GM23338 (cell line): ENCODE data around the gene NSG2.

Experiments
- CREB1 ChIP-seq: fragments of 250-450 bp; sonication (Bioruptor Pico); IDR thresholded peaks from 2 replicates; pipeline ENCODE4 v1.5.0; 2020; ENCODE audit warnings: low read depth, mild to moderate bottlenecking, moderate library complexity
- EZH2 ChIP-seq: fragments of 200-600 bp; sonication (generic); IDR thresholded peaks from one replicate; pipeline ENCODE4 v1.8.0; 2017; ENCODE audit warnings: antibody characterized with exemption, mild to moderate bottlenecking, low read depth; ENCODE audit not compliant: unreplicated experiment
- EZH2phosphoT487 ChIP-seq: fragments of 200-600 bp; sonication (generic); IDR thresholded peaks from one replicate; pipeline ENCODE4 v1.8.1; 2018; ENCODE audit warnings: antibody characterized with exemption; ENCODE audit not compliant: unreplicated experiment
- JUNB ChIP-seq: IDR thresholded peaks from one replicate; pipeline ENCODE4 v1.6.1; 2016; ENCODE audit warnings: antibody characterized with exemption; ENCODE audit not compliant: unreplicated experiment
- NANOG ChIP-seq: IDR thresholded peaks from 2 replicates; pipeline ENCODE4 v1.6.1; 2016; ENCODE audit warnings: antibody characterized with exemption, borderline replicate concordance
- POLR2AphosphoS5 ChIP-seq: IDR thresholded peaks from 2 replicates; pipeline ENCODE4 v1.6.1; 2016; ENCODE audit warnings: antibody characterized with exemption, low read depth
- STAT1 ChIP-seq: IDR thresholded peaks from one replicate; pipeline ENCODE4 v1.6.1; 2016; ENCODE audit warnings: antibody characterized with exemption; ENCODE audit not compliant: unreplicated experiment
- TF ChIP-seq, protein P1 (sequence below), 2 experiments: fragments of 200-600 bp in 1 of 2; sonication (generic) in 1 of 2; conservative IDR thresholded peaks; 2 replicates each; pipeline versions ENCODE4 v1.5.1 to v1.6.1; 2016 to 2017; ENCODE audit warnings: antibody characterized with exemption in 2 of 2, low read depth in 2 of 2, mild to moderate bottlenecking in 2 of 2, moderate library complexity in 1 of 2
- TF ChIP-seq, protein P2 (sequence below): IDR thresholded peaks from one replicate; pipeline ENCODE4 v1.6.1; 2018; ENCODE audit warnings: antibody characterized with exemption; ENCODE audit not compliant: unreplicated experiment
- TF ChIP-seq, protein P3 (sequence below): fragments of 250-450 bp; sonication (Bioruptor Pico); IDR thresholded peaks from 2 replicates; pipeline ENCODE4 v1.5.0; 2020; ENCODE audit warnings: mild to moderate bottlenecking, moderate library complexity

DNA sequence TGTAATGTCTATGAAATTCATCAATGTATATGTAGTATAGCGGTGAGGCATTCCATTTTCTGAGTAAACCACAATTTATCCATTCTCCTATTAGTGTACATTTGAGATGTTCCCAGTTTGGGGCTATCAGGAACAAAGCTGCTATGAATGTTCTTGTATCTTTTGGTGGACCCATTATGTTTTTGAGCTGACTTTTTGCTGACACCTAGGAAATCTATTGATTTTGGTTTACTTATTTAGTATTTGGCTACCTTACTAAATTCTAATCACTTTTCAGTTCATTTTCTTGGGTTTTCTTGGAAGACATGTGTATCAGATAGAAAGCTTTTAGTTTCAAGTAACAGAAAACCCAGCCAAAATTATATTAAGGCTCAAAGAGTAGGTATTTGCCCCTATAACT, 13.7 kb downstream of the NSG2 start:
- TF ChIP-seq, protein P1, sequence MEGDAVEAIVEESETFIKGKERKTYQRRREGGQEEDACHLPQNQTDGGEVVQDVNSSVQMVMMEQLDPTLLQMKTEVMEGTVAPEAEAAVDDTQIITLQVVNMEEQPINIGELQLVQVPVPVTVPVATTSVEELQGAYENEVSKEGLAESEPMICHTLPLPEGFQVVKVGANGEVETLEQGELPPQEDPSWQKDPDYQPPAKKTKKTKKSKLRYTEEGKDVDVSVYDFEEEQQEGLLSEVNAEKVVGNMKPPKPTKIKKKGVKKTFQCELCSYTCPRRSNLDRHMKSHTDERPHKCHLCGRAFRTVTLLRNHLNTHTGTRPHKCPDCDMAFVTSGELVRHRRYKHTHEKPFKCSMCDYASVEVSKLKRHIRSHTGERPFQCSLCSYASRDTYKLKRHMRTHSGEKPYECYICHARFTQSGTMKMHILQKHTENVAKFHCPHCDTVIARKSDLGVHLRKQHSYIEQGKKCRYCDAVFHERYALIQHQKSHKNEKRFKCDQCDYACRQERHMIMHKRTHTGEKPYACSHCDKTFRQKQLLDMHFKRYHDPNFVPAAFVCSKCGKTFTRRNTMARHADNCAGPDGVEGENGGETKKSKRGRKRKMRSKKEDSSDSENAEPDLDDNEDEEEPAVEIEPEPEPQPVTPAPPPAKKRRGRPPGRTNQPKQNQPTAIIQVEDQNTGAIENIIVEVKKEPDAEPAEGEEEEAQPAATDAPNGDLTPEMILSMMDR (conservative IDR thresholded peaks at IDR 0.05; ENCODE audit: low read depth in 2 of 2), result no peak
- TF ChIP-seq, protein P2, sequence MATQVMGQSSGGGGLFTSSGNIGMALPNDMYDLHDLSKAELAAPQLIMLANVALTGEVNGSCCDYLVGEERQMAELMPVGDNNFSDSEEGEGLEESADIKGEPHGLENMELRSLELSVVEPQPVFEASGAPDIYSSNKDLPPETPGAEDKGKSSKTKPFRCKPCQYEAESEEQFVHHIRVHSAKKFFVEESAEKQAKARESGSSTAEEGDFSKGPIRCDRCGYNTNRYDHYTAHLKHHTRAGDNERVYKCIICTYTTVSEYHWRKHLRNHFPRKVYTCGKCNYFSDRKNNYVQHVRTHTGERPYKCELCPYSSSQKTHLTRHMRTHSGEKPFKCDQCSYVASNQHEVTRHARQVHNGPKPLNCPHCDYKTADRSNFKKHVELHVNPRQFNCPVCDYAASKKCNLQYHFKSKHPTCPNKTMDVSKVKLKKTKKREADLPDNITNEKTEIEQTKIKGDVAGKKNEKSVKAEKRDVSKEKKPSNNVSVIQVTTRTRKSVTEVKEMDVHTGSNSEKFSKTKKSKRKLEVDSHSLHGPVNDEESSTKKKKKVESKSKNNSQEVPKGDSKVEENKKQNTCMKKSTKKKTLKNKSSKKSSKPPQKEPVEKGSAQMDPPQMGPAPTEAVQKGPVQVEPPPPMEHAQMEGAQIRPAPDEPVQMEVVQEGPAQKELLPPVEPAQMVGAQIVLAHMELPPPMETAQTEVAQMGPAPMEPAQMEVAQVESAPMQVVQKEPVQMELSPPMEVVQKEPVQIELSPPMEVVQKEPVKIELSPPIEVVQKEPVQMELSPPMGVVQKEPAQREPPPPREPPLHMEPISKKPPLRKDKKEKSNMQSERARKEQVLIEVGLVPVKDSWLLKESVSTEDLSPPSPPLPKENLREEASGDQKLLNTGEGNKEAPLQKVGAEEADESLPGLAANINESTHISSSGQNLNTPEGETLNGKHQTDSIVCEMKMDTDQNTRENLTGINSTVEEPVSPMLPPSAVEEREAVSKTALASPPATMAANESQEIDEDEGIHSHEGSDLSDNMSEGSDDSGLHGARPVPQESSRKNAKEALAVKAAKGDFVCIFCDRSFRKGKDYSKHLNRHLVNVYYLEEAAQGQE, result no peak
- TF ChIP-seq, protein P3, sequence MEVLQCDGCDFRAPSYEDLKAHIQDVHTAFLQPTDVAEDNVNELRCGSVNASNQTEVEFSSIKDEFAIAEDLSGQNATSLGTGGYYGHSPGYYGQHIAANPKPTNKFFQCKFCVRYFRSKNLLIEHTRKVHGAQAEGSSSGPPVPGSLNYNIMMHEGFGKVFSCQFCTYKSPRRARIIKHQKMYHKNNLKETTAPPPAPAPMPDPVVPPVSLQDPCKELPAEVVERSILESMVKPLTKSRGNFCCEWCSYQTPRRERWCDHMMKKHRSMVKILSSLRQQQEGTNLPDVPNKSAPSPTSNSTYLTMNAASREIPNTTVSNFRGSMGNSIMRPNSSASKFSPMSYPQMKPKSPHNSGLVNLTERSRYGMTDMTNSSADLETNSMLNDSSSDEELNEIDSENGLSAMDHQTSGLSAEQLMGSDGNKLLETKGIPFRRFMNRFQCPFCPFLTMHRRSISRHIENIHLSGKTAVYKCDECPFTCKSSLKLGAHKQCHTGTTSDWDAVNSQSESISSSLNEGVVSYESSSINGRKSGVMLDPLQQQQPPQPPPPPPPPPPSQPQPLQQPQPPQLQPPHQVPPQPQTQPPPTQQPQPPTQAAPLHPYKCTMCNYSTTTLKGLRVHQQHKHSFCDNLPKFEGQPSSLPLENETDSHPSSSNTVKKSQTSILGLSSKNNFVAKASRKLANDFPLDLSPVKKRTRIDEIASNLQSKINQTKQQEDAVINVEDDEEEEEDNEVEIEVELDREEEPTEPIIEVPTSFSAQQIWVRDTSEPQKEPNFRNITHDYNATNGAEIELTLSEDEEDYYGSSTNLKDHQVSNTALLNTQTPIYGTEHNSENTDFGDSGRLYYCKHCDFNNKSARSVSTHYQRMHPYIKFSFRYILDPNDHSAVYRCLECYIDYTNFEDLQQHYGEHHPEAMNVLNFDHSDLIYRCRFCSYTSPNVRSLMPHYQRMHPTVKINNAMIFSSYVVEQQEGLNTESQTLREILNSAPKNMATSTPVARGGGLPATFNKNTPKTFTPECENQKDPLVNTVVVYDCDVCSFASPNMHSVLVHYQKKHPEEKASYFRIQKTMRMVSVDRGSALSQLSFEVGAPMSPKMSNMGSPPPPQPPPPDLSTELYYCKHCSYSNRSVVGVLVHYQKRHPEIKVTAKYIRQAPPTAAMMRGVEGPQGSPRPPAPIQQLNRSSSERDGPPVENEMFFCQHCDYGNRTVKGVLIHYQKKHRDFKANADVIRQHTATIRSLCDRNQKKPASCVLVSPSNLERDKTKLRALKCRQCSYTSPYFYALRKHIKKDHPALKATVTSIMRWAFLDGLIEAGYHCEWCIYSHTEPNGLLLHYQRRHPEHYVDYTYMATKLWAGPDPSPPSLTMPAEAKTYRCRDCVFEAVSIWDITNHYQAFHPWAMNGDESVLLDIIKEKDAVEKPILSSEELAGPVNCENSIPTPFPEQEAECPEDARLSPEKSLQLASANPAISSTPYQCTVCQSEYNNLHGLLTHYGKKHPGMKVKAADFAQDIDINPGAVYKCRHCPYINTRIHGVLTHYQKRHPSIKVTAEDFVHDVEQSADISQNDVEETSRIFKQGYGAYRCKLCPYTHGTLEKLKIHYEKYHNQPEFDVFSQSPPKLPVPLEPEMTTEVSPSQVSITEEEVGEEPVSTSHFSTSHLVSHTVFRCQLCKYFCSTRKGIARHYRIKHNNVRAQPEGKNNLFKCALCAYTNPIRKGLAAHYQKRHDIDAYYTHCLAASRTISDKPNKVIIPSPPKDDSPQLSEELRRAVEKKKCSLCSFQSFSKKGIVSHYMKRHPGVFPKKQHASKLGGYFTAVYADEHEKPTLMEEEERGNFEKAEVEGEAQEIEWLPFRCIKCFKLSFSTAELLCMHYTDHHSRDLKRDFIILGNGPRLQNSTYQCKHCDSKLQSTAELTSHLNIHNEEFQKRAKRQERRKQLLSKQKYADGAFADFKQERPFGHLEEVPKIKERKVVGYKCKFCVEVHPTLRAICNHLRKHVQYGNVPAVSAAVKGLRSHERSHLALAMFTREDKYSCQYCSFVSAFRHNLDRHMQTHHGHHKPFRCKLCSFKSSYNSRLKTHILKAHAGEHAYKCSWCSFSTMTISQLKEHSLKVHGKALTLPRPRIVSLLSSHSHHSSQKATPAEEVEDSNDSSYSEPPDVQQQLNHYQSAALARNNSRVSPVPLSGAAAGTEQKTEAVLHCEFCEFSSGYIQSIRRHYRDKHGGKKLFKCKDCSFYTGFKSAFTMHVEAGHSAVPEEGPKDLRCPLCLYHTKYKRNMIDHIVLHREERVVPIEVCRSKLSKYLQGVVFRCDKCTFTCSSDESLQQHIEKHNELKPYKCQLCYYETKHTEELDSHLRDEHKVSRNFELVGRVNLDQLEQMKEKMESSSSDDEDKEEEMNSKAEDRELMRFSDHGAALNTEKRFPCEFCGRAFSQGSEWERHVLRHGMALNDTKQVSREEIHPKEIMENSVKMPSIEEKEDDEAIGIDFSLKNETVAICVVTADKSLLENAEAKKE, result no peak
- no peak for TF ChIP-seq STAT1
- TF ChIP-seq POLR2AphosphoS5, result no peak
- TF ChIP-seq EZH2phosphoT487, result no peak
- TF ChIP-seq EZH2, result no peak
- no peak for TF ChIP-seq NANOG
- no peak for TF ChIP-seq CREB1 (CRISPR knock-in tag)
- TF ChIP-seq JUNB, result no peak
